DND-41 (cell line): ENCODE data around the gene GOLGB1.

Source experiments
- ATAC-seq: fragments of 200-7000 bp; cut with Tn5 transposase; 3 replicates; pipeline ENCODE4 v1.9.1; 2021; ENCODE audit warnings: low read depth; ENCODE audit not compliant: insufficient read depth
- DNase-seq: peaks from one replicate; pipeline ENCODE4 v3.0.0-alpha.2; 2020
- H2AFZ ChIP-seq: 2 replicates; pipeline ENCODE4 v1.6.0; 2012; ENCODE audit warnings: low read depth, low read length
- H3K27ac ChIP-seq: 2 replicates; pipeline ENCODE4 v1.5.1; 2012; ENCODE audit warnings: low read length, inconsistent platforms
- H3K27me3 ChIP-seq: fragments of 200-600 bp; sonication (generic); 2 replicates; pipeline ENCODE4 v1.6.0; 2012; ENCODE audit warnings: low read length, mild to moderate bottlenecking, inconsistent platforms; ENCODE audit not compliant: insufficient read depth, poor library complexity
- H3K36me3 ChIP-seq: 2 replicates; pipeline ENCODE4 v1.5.1; 2012; ENCODE audit warnings: low read length, inconsistent platforms; ENCODE audit not compliant: insufficient read depth
- H3K4me1 ChIP-seq: 2 replicates; pipeline ENCODE4 v1.5.1; 2012; ENCODE audit warnings: mild to moderate bottlenecking, low read length; ENCODE audit not compliant: insufficient read depth
- H3K4me2 ChIP-seq: 2 replicates; pipeline ENCODE4 v1.6.0; 2012; ENCODE audit warnings: mild to moderate bottlenecking, moderate library complexity, low read length, inconsistent platforms; ENCODE audit not compliant: insufficient read depth
- H3K4me3 ChIP-seq, 2 experiments: fragments of 200-600 bp in 1 of 2; shearing (Covaris generic) in 1 of 2; 2 replicates each; pipeline ENCODE4 v1.5.1; 2012 to 2016; ENCODE audit warnings: inconsistent platforms in 2 of 2, low read length in 2 of 2, mild to moderate bottlenecking in 2 of 2, low read depth in 1 of 2, moderate library complexity in 1 of 2
- H3K79me2 ChIP-seq: 2 replicates; pipeline ENCODE4 v1.6.0; 2012; ENCODE audit warnings: low read length, inconsistent platforms; ENCODE audit not compliant: insufficient read depth
- H3K9ac ChIP-seq: 2 replicates; pipeline ENCODE4 v1.6.0; 2012; ENCODE audit warnings: low read depth, mild to moderate bottlenecking, inconsistent platforms, low read length, moderate library complexity
- H3K9me3 ChIP-seq: 2 replicates; pipeline ENCODE4 v1.5.1; 2012; ENCODE audit warnings: low read length, moderate library complexity, mild to moderate bottlenecking, inconsistent platforms; ENCODE audit not compliant: insufficient read depth, severe bottlenecking
- H4K20me1 ChIP-seq: 2 replicates; pipeline ENCODE4 v1.6.0; 2012; ENCODE audit warnings: low read length; ENCODE audit not compliant: insufficient read depth
- EZH2 ChIP-seq: IDR thresholded peaks from 3 replicates; pipeline ENCODE4 v1.6.1; 2012; ENCODE audit warnings: borderline replicate concordance, low read depth, mild to moderate bottlenecking, moderate library complexity, low read length, inconsistent platforms; ENCODE audit not compliant: severe bottlenecking
- TF ChIP-seq, protein P1 (sequence below): IDR thresholded peaks from 2 replicates; pipeline ENCODE4 v1.5.1; 2012; ENCODE audit warnings: borderline replicate concordance, low read length, moderate library complexity, mild to moderate bottlenecking; ENCODE audit not compliant: poor library complexity, severe bottlenecking; ENCODE audit errors: extremely low read depth

Gene GOLGB1

DNA sequence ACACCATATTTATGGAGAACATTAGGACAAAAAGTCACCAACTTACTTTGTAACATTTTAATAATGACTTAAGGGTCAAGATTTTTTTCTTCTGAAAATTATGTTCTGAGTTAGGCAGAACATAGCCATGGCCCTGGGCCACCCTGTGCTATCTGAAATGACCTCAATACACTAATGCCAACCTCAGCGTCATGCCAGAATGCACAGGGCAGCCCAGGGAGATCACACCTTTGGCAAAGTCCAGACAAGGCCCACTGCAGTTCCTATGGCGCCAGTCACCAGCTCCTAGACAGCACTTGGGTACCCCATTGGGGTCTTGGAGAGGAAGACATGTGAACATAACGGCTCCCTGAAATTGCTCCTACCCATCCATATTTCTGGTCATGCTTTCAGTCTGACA, 121.9 kb downstream of the GOLGB1 start:
- Histone ChIP-seq H4K20me1 (no peaks in the 10 kb centered on the region), H3K27ac (no peak overlapping the region), H3K4me2 (no peak overlapping the region), H3K4me1 (no peaks in the 10 kb centered on the region), H3K27me3 (no peaks in the 10 kb centered on the region), H2AFZ (no peak overlapping the region), H3K9ac (no peak overlapping the region), H3K79me2 (no peaks in the 10 kb centered on the region), H3K4me3 (no peak overlapping the region), H3K36me3 (peaks cover 20% of the 10 kb centered on the region), H3K9me3 (no peaks in the 10 kb centered on the region)
- DNase-seq (no peak), ATAC-seq (no peak)
- no peak for TF ChIP-seq EZH2
- TF ChIP-seq, protein P1, sequence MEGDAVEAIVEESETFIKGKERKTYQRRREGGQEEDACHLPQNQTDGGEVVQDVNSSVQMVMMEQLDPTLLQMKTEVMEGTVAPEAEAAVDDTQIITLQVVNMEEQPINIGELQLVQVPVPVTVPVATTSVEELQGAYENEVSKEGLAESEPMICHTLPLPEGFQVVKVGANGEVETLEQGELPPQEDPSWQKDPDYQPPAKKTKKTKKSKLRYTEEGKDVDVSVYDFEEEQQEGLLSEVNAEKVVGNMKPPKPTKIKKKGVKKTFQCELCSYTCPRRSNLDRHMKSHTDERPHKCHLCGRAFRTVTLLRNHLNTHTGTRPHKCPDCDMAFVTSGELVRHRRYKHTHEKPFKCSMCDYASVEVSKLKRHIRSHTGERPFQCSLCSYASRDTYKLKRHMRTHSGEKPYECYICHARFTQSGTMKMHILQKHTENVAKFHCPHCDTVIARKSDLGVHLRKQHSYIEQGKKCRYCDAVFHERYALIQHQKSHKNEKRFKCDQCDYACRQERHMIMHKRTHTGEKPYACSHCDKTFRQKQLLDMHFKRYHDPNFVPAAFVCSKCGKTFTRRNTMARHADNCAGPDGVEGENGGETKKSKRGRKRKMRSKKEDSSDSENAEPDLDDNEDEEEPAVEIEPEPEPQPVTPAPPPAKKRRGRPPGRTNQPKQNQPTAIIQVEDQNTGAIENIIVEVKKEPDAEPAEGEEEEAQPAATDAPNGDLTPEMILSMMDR = no peak

DNA sequence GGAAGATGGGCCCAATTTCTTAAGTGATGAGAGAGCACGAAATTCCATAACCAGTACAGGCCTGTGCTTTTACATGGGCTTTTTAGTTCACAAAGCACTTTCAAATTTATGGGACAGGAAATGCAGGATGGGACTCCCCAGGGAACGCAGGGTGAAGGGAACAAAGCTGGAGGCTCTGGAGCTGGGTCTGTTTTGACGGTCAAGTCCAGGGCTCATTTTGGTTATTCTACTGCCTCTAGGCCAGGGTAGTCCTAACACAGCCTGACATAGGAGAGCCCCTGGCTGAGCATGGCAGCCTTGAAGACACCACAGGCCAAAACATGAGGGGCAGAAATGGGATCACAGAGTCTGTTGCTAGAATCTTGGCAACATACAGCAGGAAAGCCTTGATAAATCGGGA, 122.3 kb downstream of the GOLGB1 start:
- Histone ChIP-seq H3K27me3 (no peaks in the 10 kb centered on the region), H3K4me3 (no peak overlapping the region), H3K36me3 (peaks cover 16% of the 10 kb centered on the region), H3K9me3 (no peaks in the 10 kb centered on the region), H4K20me1 (no peaks in the 10 kb centered on the region), H3K9ac (no peak overlapping the region), H3K4me1 (no peaks in the 10 kb centered on the region), H3K27ac (no peak overlapping the region), H3K79me2 (no peaks in the 10 kb centered on the region), H3K4me2 (no peak overlapping the region), H2AFZ (no peak overlapping the region)
- DNase-seq = no peak
- no peak for ATAC-seq
- TF ChIP-seq, protein P1 = no peak
- TF ChIP-seq EZH2 = no peak

DNA sequence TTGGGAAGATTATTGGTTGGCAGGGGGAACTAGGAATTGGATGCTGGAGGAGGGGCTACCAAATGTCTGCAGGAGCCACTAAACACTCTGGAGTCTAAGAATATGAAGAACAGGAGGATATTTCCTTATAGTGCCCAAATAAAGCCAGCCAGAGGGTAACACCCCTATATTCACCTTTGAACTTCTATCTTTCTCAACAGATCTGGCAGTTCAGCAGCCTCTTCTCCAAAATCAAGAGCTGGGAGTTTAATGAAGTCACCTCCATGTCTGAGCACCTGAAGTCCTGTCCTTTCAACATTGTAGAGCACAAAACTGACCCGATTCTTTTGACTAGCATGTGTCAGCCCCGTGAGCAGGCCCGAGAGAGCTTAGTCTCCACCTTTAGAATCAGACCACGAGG, 123.0 kb downstream of the GOLGB1 start:
- ATAC-seq (no peak), DNase-seq (no peak)
- Histone ChIP-seq H3K27me3 (no peaks in the 10 kb centered on the region), H2AFZ (no peak overlapping the region), H3K4me3 (no peak overlapping the region), H4K20me1 (no peaks in the 10 kb centered on the region), H3K27ac (no peak overlapping the region), H3K36me3 (peaks cover 9% of the 10 kb centered on the region), H3K4me2 (no peak overlapping the region), H3K4me1 (no peaks in the 10 kb centered on the region), H3K9me3 (no peaks in the 10 kb centered on the region), H3K79me2 (no peaks in the 10 kb centered on the region), H3K9ac (no peak overlapping the region)
- no peak for TF ChIP-seq EZH2
- TF ChIP-seq, protein P1 = no peak
